ENCODE data around the gene NHLRC1. TPM values are rescaled to one million over a fixed set of nuclear protein-coding genes. Genes with fewer than 3 reads are reported as not detected.

Gene NHLRC1
- total and polyA plus RNA-seq, 3 donors from 2014 or later, result 2.1 to 3.8 (median 3.1) TPM

- Histone ChIP-seq H3K27me3 (no peaks in the 10 kb centered on the region), H3K9me3 (no peaks in the 10 kb centered on the region), H3K36me3 (ENCODE audit: low read depth, missing control alignments) (no peaks in the 10 kb centered on the region), H3K4me3 (no peak overlapping the region), H3K27ac (peak overlapping the region; percentile 53 to 59), H3K4me1 (peaks cover 9% of the 10 kb centered on the region)
- intact Hi-C loops (cut with DNase I; ENCODE audit: low total_unique reads), result no loop called here
- DNase-seq, result no peak
- no peak for TF ChIP-seq CTCF (IDR thresholded peaks at IDR 0.05)
- TF ChIP-seq POLR2A (IDR thresholded peaks at IDR 0.05), result no peak
- 92 to 97% methylated on average over 2 of the region's 2 CpGs for WGBS, 2 donors
Measured at GRCh38 chr6:18135171-18135570, 12.7 kb upstream of the NHLRC1 start.

GRCh38 chr6:18132346-18132745 lies 9.9 kb upstream of the NHLRC1 start:
- Histone ChIP-seq H3K9me3 (no peaks in the 10 kb centered on the region), H3K4me3 (no peak overlapping the region), H3K4me1 (peaks cover 9% of the 10 kb centered on the region), H3K27ac (no peak overlapping the region), H3K27me3 (no peaks in the 10 kb centered on the region), H3K36me3 (ENCODE audit: low read depth, missing control alignments) (no peaks in the 10 kb centered on the region)
- DNase-seq, result no peak
- TF ChIP-seq CTCF (IDR thresholded peaks at IDR 0.05) (no peak), POLR2A (IDR thresholded peaks at IDR 0.05) (no peak)
- WGBS, 2 donors, result 93 to 97% methylated on average over 3 of the region's 3 CpGs
- intact Hi-C loops (cut with DNase I; ENCODE audit: low total_unique reads), result no loop called here

- intact Hi-C loops (cut with DNase I; ENCODE audit: low total_unique reads), result loop anchor here (10.0 kb wide), 1 partner anchor 321 kb away; no protein-coding TSS in a partner anchor
Measured at GRCh38 chr6:18126121-18126520, 3.6 kb upstream of the NHLRC1 start.

GRCh38 chr6:18121580-18122127 lies 823 bp downstream of the NHLRC1 start:
- DNase-seq, result no peak
- no peaks in the 10 kb centered on the region for H3K27me3 ChIP-seq
- H3K4me3 ChIP-seq, result peak overlapping the region in 1 of 2 donors; percentile 54
- no peaks in the 10 kb centered on the region for H3K4me1 ChIP-seq
- no peaks in the 10 kb centered on the region for H3K36me3 ChIP-seq (ENCODE audit: low read depth, missing control alignments)
- H3K27ac ChIP-seq, result no peak overlapping the region
- no peak for TF ChIP-seq POLR2A (IDR thresholded peaks at IDR 0.05)
- TF ChIP-seq CTCF (IDR thresholded peaks at IDR 0.05), result no peak
- 51 to 56% methylated on average over 9 to 19 of the region's 19 CpGs for WGBS, 2 donors
- no peaks in the 10 kb centered on the region for H3K9me3 ChIP-seq
- intact Hi-C loops (cut with DNase I; ENCODE audit: low total_unique reads), result loop anchor here (10.0 kb wide), 1 partner anchor 317 kb away; no protein-coding TSS in a partner anchor

More at GRCh38 chr6:18126121-18126520, 3.6 kb upstream of the NHLRC1 start:
- Histone ChIP-seq H3K36me3 (ENCODE audit: low read depth, missing control alignments) (no peaks in the 10 kb centered on the region), H3K27ac (no peak overlapping the region), H3K4me3 (no peak overlapping the region), H3K4me1 (no peaks in the 10 kb centered on the region), H3K9me3 (no peaks in the 10 kb centered on the region), H3K27me3 (no peaks in the 10 kb centered on the region)
- 56 to 57% methylated on average over 5 of the region's 5 CpGs for WGBS, 2 donors
- no peak for TF ChIP-seq POLR2A (IDR thresholded peaks at IDR 0.05)
- no peak for TF ChIP-seq CTCF (IDR thresholded peaks at IDR 0.05)
- no peak for DNase-seq

GRCh38 chr6:18119236-18119635 lies 3.2 kb downstream of the NHLRC1 start:
- Histone ChIP-seq H3K9me3 (no peaks in the 10 kb centered on the region), H3K27ac (no peak overlapping the region), H3K4me1 (no peaks in the 10 kb centered on the region), H3K36me3 (ENCODE audit: low read depth, missing control alignments) (no peaks in the 10 kb centered on the region), H3K4me3 (no peak overlapping the region), H3K27me3 (no peaks in the 10 kb centered on the region)
- no peak for DNase-seq
- 78 to 82% methylated on average over 5 of the region's 5 CpGs for WGBS, 2 donors
- intact Hi-C loops (cut with DNase I; ENCODE audit: low total_unique reads), result no loop called here
- TF ChIP-seq POLR2A (IDR thresholded peaks at IDR 0.05) (no peak), CTCF (IDR thresholded peaks at IDR 0.05) (no peak)

All from testis (tissue), 3 donors.